SU-DHL-6 (cell line): ENCODE results near the gene PUS1.

Experiments
- H2AFZ ChIP-seq: fragments of 200-600 bp; sonication (generic); 2 replicates; pipeline ENCODE4 v1.6.1; 2014; ENCODE audit warnings: low read depth, mild to moderate bottlenecking, moderate library complexity, mixed read lengths, antibody characterized with exemption, low read length; ENCODE audit not compliant: severe bottlenecking
- H3F3A ChIP-seq: fragments of 200-600 bp; shearing (Covaris generic); 2 replicates; pipeline ENCODE4 v1.6.0; 2016; ENCODE audit warnings: antibody characterized with exemption, mild to moderate bottlenecking; ENCODE audit not compliant: insufficient read depth
- H3K27ac ChIP-seq: fragments of 200-600 bp; sonication (generic); 2 replicates; pipeline ENCODE4 v1.5.1; 2016; ENCODE audit warnings: low read depth, mild to moderate bottlenecking, low read length, moderate library complexity, mixed read lengths
- H3K27me3 ChIP-seq: fragments of 200-600 bp; sonication (generic), shearing (Covaris generic); 2 replicates; pipeline ENCODE4 v1.6.0; 2014; ENCODE audit warnings: mild to moderate bottlenecking, low read length
- H3K36me3 ChIP-seq: fragments of 200-600 bp; sonication (generic); 2 replicates; pipeline ENCODE4 v1.6.1; 2014; ENCODE audit warnings: mild to moderate bottlenecking, low read length, mixed read lengths
- H3K4me2 ChIP-seq: fragments of 300-600, 200-600 bp; shearing (Covaris generic), sonication (generic); 2 replicates; pipeline ENCODE4 v1.6.0; 2014; ENCODE audit warnings: low read length, low read depth, mild to moderate bottlenecking; ENCODE audit not compliant: poor library complexity, severe bottlenecking
- H3K4me3 ChIP-seq: fragments of 200-600 bp; sonication (generic); 2 replicates; pipeline ENCODE4 v1.5.1; 2014; ENCODE audit warnings: antibody characterized with exemption, low read length, mild to moderate bottlenecking, mixed read lengths; ENCODE audit not compliant: insufficient read depth, poor library complexity, severe bottlenecking
- H3K79me2 ChIP-seq: fragments of 200-600 bp; sonication (generic); 2 replicates; pipeline ENCODE4 v1.6.1; 2014; ENCODE audit warnings: mild to moderate bottlenecking, low read length, moderate library complexity; ENCODE audit not compliant: insufficient read depth
- H3K9ac ChIP-seq: fragments of 200-600 bp; sonication (generic); 2 replicates; pipeline ENCODE4 v1.7.0; 2014; ENCODE audit warnings: mild to moderate bottlenecking, low read length
- H3K9me2 ChIP-seq: fragments of 200-600 bp; sonication (generic); replicated peaks from 2 replicates; pipeline ENCODE4 v1.6.1; 2014; ENCODE audit warnings: low read length; ENCODE audit not compliant: insufficient read depth
- H3K9me3 ChIP-seq: fragments of 200-600 bp; sonication (generic); 2 replicates; pipeline ENCODE4 v1.6.1; 2014; ENCODE audit warnings: low read length, mixed read lengths; ENCODE audit not compliant: insufficient read depth
- H4K20me1 ChIP-seq: fragments of 200-600 bp; sonication (generic); 2 replicates; pipeline ENCODE4 v1.6.1; 2014; ENCODE audit warnings: low read depth, mild to moderate bottlenecking, antibody characterized with exemption, low read length, moderate library complexity, mixed read lengths
- CTCF ChIP-seq: fragments of 200-600 bp; sonication (generic); IDR thresholded peaks from one replicate; pipeline ENCODE4 v1.5.1; 2017; ENCODE audit warnings: antibody characterized with exemption, mild to moderate bottlenecking, low read length, moderate library complexity; ENCODE audit not compliant: insufficient read depth, poor library complexity, severe bottlenecking
- EZH2phosphoT487 ChIP-seq: fragments of 200-600 bp; sonication (generic), shearing (Covaris generic); conservative IDR thresholded peaks from 2 replicates; pipeline ENCODE4 v1.6.1; 2018; ENCODE audit warnings: mild to moderate bottlenecking, antibody characterized with exemption, low read length, moderate library complexity, mixed read lengths

Gene PUS1

GRCh38 chr12:131905081-131905629 is 23.9 kb upstream of the PUS1 start:
- Histone ChIP-seq H3K27ac (no peak overlapping the region), H3K79me2 (no peaks in the 10 kb centered on the region), H4K20me1 (no peaks in the 10 kb centered on the region), H3K9me3 (no peaks in the 10 kb centered on the region), H3K9ac (no peak overlapping the region), H2AFZ (no peak overlapping the region), H3K36me3 (no peaks in the 10 kb centered on the region), H3K9me2 (no peaks in the 10 kb centered on the region), H3K4me2 (no peak overlapping the region), H3K27me3 (no peaks in the 10 kb centered on the region), H3F3A (no peaks in the 10 kb centered on the region), H3K4me3 (no peak overlapping the region)
- TF ChIP-seq CTCF (no peak), EZH2phosphoT487 (no peak)

GRCh38 chr12:131905630-131906091 is 23.4 kb upstream of the PUS1 start:
- Histone ChIP-seq H3K27me3 (no peaks in the 10 kb centered on the region), H3K36me3 (no peaks in the 10 kb centered on the region), H3K79me2 (no peaks in the 10 kb centered on the region), H3K4me2 (no peak overlapping the region), H4K20me1 (no peaks in the 10 kb centered on the region), H3K27ac (no peak overlapping the region), H3K9ac (no peak overlapping the region), H2AFZ (no peak overlapping the region), H3K4me3 (no peak overlapping the region), H3F3A (no peaks in the 10 kb centered on the region), H3K9me3 (no peaks in the 10 kb centered on the region), H3K9me2 (no peaks in the 10 kb centered on the region)
- TF ChIP-seq EZH2phosphoT487 (no peak), CTCF (no peak)

GRCh38 chr12:131907379-131908091 is 21.5 kb upstream of the PUS1 start:
- Histone ChIP-seq H3K4me2 (no peak overlapping the region), H3K27me3 (no peaks in the 10 kb centered on the region), H3K4me3 (no peak overlapping the region), H3F3A (no peaks in the 10 kb centered on the region), H3K9ac (no peak overlapping the region), H2AFZ (no peak overlapping the region), H3K9me3 (no peaks in the 10 kb centered on the region), H3K27ac (no peak overlapping the region), H3K36me3 (no peaks in the 10 kb centered on the region), H3K9me2 (no peaks in the 10 kb centered on the region), H3K79me2 (no peaks in the 10 kb centered on the region), H4K20me1 (no peaks in the 10 kb centered on the region)
- TF ChIP-seq EZH2phosphoT487 (no peak), CTCF (no peak)
